GM23338 (cell line): Measurements from ENCODE around the gene HOXA5. TPM values are rescaled to one million over a fixed set of nuclear protein-coding genes. Genes with fewer than 3 reads are reported as not detected.

ENCODE experiments used
- ATAC-seq: fragments of 200-7000 bp; cut with Tn5 transposase; 3 replicates; pipeline ENCODE4 v1.9.1; 2020
- DNase-seq: peaks from one replicate; pipeline ENCODE4 v3.0.0-alpha.2; 2015; ENCODE audit warnings: low spot score
- H2AFZ ChIP-seq: fragments of 200-600 bp; sonication (generic); 2 replicates; pipeline ENCODE4 v1.8.0; 2016; ENCODE audit warnings: antibody characterized with exemption, mild to moderate bottlenecking, moderate library complexity
- H3F3A ChIP-seq: fragments of 200-600 bp; sonication (generic); replicated peaks from 2 replicates; pipeline ENCODE4 v1.8.0; 2017; ENCODE audit warnings: antibody characterized with exemption, mixed run types, low read depth
- H3K27ac ChIP-seq: fragments of 200-600 bp; sonication (generic); 2 replicates; pipeline ENCODE4 v1.6.1; 2016; ENCODE audit warnings: low read depth
- H3K27me3 ChIP-seq: fragments of 200-600 bp; sonication (generic); 2 replicates; pipeline ENCODE4 v1.8.0; 2016; ENCODE audit warnings: mild to moderate bottlenecking, mixed run types, moderate library complexity; ENCODE audit not compliant: insufficient read depth
- H3K36me3 ChIP-seq: fragments of 200-600 bp; sonication (generic); 2 replicates; pipeline ENCODE4 v1.8.0; 2016; ENCODE audit warnings: mild to moderate bottlenecking; ENCODE audit not compliant: insufficient read depth
- H3K4me1 ChIP-seq: fragments of 200-600 bp; sonication (generic); 2 replicates; pipeline ENCODE4 v1.8.0; 2016; ENCODE audit warnings: mild to moderate bottlenecking, moderate library complexity; ENCODE audit not compliant: insufficient read depth
- H3K4me2 ChIP-seq: fragments of 200-600 bp; sonication (generic); 2 replicates; pipeline ENCODE4 v1.7.1; 2017; ENCODE audit warnings: mixed run types
- H3K4me3 ChIP-seq: fragments of 200-600 bp; sonication (generic); 2 replicates; pipeline ENCODE4 v1.6.1; 2016; ENCODE audit warnings: mixed run types
- H3K79me2 ChIP-seq: fragments of 200-600 bp; sonication (generic); replicated peaks from 2 replicates; pipeline ENCODE4 v1.8.0; 2017; ENCODE audit warnings: mild to moderate bottlenecking; ENCODE audit not compliant: insufficient read depth
- H3K9me2 ChIP-seq: fragments of 200-600 bp; sonication (generic); 2 replicates; pipeline ENCODE4 v1.8.0; 2017; ENCODE audit not compliant: insufficient read depth
- H4K20me1 ChIP-seq: fragments of 200-600 bp; sonication (generic); replicated peaks from 2 replicates; pipeline ENCODE4 v1.8.0; 2017; ENCODE audit warnings: mild to moderate bottlenecking; ENCODE audit not compliant: insufficient read depth
- H3K27ac Mint-ChIP-seq: 2 replicates; pipeline ENCODE4 v1.8.0; 2020; ENCODE audit warnings: inconsistent platforms, mild to moderate bottlenecking, moderate library complexity, mixed read lengths
- H3K27me3 Mint-ChIP-seq: 3 replicates; pipeline ENCODE4 v1.8.0; 2022; ENCODE audit warnings: low read depth, mild to moderate bottlenecking, moderate library complexity, mixed read lengths, inconsistent platforms; ENCODE audit not compliant: insufficient read depth, poor library complexity
- H3K36me3 Mint-ChIP-seq: 3 replicates; pipeline ENCODE4 v1.8.0; 2021; ENCODE audit warnings: low read depth, mild to moderate bottlenecking, inconsistent platforms, moderate library complexity, mixed read lengths
- H3K4me1 Mint-ChIP-seq: 3 replicates; pipeline ENCODE4 v1.8.0; 2020; ENCODE audit warnings: mild to moderate bottlenecking, inconsistent platforms, mixed read lengths
- H3K4me3 Mint-ChIP-seq: 3 replicates; pipeline ENCODE4 v1.8.0; 2021; ENCODE audit warnings: moderate library complexity, mild to moderate bottlenecking, inconsistent platforms, mixed read lengths
- H3K9me3 Mint-ChIP-seq: 3 replicates; pipeline ENCODE4 v1.8.0; 2020; ENCODE audit warnings: moderate library complexity, mild to moderate bottlenecking, inconsistent platforms, mixed read lengths
- CTCF ChIP-seq, 2 experiments: fragments of 200-600 bp in 1 of 2; sonication (generic) in 1 of 2; conservative IDR thresholded peaks; 2 replicates each; pipeline versions ENCODE4 v1.5.1 to v1.6.1; 2016 to 2017; ENCODE audit warnings: antibody characterized with exemption in 2 of 2, low read depth in 2 of 2, mild to moderate bottlenecking in 2 of 2, moderate library complexity in 1 of 2
- EZH2 ChIP-seq: fragments of 200-600 bp; sonication (generic); IDR thresholded peaks from one replicate; pipeline ENCODE4 v1.8.0; 2017; ENCODE audit warnings: antibody characterized with exemption, mild to moderate bottlenecking, low read depth; ENCODE audit not compliant: unreplicated experiment
- EZH2phosphoT487 ChIP-seq: fragments of 200-600 bp; sonication (generic); IDR thresholded peaks from one replicate; pipeline ENCODE4 v1.8.1; 2018; ENCODE audit warnings: antibody characterized with exemption; ENCODE audit not compliant: unreplicated experiment
- ZNF462 ChIP-seq: fragments of 250-450 bp; sonication (Bioruptor Pico); IDR thresholded peaks from 2 replicates; pipeline ENCODE4 v1.5.0; 2020; ENCODE audit warnings: mild to moderate bottlenecking, moderate library complexity
- polyA plus RNA-seq: library from polyadenylated mRNA; unstranded; fragments of >200 nt; fragmentation: Nextera tagmentation; extraction: Ambion mirVana; gene quantifications from 2 replicates; pipeline ENCODE4 v1.2.1, GENCODE V29; 2016
- total RNA-seq: library from RNA; depleted of rRNA; stranded (reverse); fragments of >200 nt; shearing (Covaris generic); gene quantifications from 2 replicates; pipeline ENCODE4 v1.2.3, GENCODE V29; 2014

Gene HOXA5
- total and polyA plus RNA-seq, 2 experiments from 2014 or later, result not detected

- Mint-ChIP-seq H3K4me1 (peaks cover 18% of the 10 kb centered on the region), H3K27ac (no peak overlapping the region), H3K9me3 (peaks cover 21% of the 10 kb centered on the region), H3K36me3 (no peaks in the 10 kb centered on the region), H3K4me3 (peak overlapping the region; percentile 62), H3K27me3 (peaks cover 100% of the 10 kb centered on the region)
- peak overlapping the region; percentile 71 for H3K4me2 ChIP-seq
- H3K36me3 ChIP-seq, result no peaks in the 10 kb centered on the region
- TF ChIP-seq EZH2 (peak; percentile 95), ZNF462 (CRISPR knock-in tag) (no peak), EZH2phosphoT487 (peak; percentile 81), CTCF (conservative IDR thresholded peaks at IDR 0.05; ENCODE audit: low read depth in 2 of 2) (no peak)
- peak overlapping the region; percentile 38; the same call in 1 of the 2 replicates for H2AFZ ChIP-seq
- peaks cover 100% of the 10 kb centered on the region for H3K27me3 ChIP-seq
- H3K27ac ChIP-seq, result no peak overlapping the region
- peak; percentile 41 for DNase-seq
- H3K9me2 ChIP-seq, result no peaks in the 10 kb centered on the region
- no peaks in the 10 kb centered on the region for H3K79me2 ChIP-seq
- peak overlapping the region; percentile 43 for H3K4me3 ChIP-seq
- peaks cover 48% of the 10 kb centered on the region for H4K20me1 ChIP-seq
- H3K4me1 ChIP-seq, result peaks cover 20% of the 10 kb centered on the region
- ATAC-seq, result peak; percentile 1; the same call in 1 of the 3 replicates
- peaks cover 35% of the 10 kb centered on the region for H3F3A ChIP-seq
Observed at GRCh38 chr7:27148031-27148755, 4.7 kb upstream of the HOXA5 start.
